Endothelial cell of umbilical vein (primary cell): ENCODE data around the gene PSG3.
"Not testable (repeated sequence)": the region's sequence is repeated elsewhere in the genome, so short reads cannot be mapped to it uniquely, and the experiment has no call there.

Experiments
- CTCF ChIP-seq, 2 donors: IDR thresholded peaks; 1 replicate in 1 of 2; 2 replicates in 1 of 2; pipeline ENCODE4 v1.5.1; 2011; ENCODE audit warnings: low read length in 2 of 2, mild to moderate bottlenecking in 2 of 2, moderate library complexity in 2 of 2, control low read depth in 1 of 2, inconsistent platforms in 1 of 2, low read depth in 1 of 2; ENCODE audit not compliant: insufficient read depth in 1 of 2; ENCODE audit errors: extremely low read depth in 1 of 2
- EZH2 ChIP-seq: IDR thresholded peaks from 2 replicates; pipeline ENCODE4 v1.6.1; 2012; ENCODE audit warnings: borderline replicate concordance, low read depth, mild to moderate bottlenecking, moderate library complexity, low read length, inconsistent platforms; ENCODE audit not compliant: severe bottlenecking
- GATA2 ChIP-seq: IDR thresholded peaks from 2 replicates; pipeline ENCODE4 v1.7.0; 2011; ENCODE audit warnings: low read depth, mild to moderate bottlenecking, moderate library complexity, mixed read lengths, low read length; ENCODE audit not compliant: insufficient read length, insufficient read depth
- JUN ChIP-seq: IDR thresholded peaks from 2 replicates; pipeline ENCODE4 v1.6.1; 2011; ENCODE audit warnings: borderline replicate concordance, low read depth; ENCODE audit not compliant: insufficient read length, insufficient read depth
- MAX ChIP-seq: IDR thresholded peaks from 2 replicates; pipeline ENCODE4 v1.6.1; 2011; ENCODE audit not compliant: insufficient read depth, insufficient read length
- MYC ChIP-seq: IDR thresholded peaks from one replicate; pipeline ENCODE4 v1.6.1; 2011; ENCODE audit warnings: mild to moderate bottlenecking, low read depth, low read length
- POLR2A ChIP-seq: IDR thresholded peaks from 2 replicates; pipeline ENCODE4 v1.6.1; 2012; ENCODE audit warnings: low read depth, mild to moderate bottlenecking, control low read depth, low read length
- POLR2AphosphoS5 ChIP-seq: IDR thresholded peaks from 2 replicates; pipeline ENCODE4 v1.6.1; 2012; ENCODE audit warnings: low read depth, mild to moderate bottlenecking, control low read depth, low read length, moderate library complexity; ENCODE audit not compliant: insufficient read depth

- not testable (repeated sequence) for TF ChIP-seq MAX; EZH2; CTCF (IDR thresholded peaks at IDR 0.05; ENCODE audit: extremely low read depth in 1 of 2, insufficient read depth in 1 of 2, low read depth in 1 of 2, low read length in 2 of 2); POLR2A; MYC; POLR2AphosphoS5; JUN; GATA2
Measured at GRCh38 chr19:42758667-42759066, 18.4 kb upstream of the PSG3 start.
